IPS-20b (cell line): ENCODE data around the gene UBR2.

Experiments used
- H3K27ac ChIP-seq: one replicate; pipeline ENCODE4 v1.5.1; 2013; ENCODE audit warnings: low read length
- H3K27me3 ChIP-seq: 2 replicates; pipeline ENCODE4 v1.6.1; 2013; ENCODE audit warnings: mild to moderate bottlenecking, low read length, inconsistent platforms; ENCODE audit not compliant: insufficient read depth
- H3K36me3 ChIP-seq: 2 replicates; pipeline ENCODE4 v1.6.1; 2013; ENCODE audit warnings: low read depth, mild to moderate bottlenecking, inconsistent platforms, low read length, moderate library complexity; ENCODE audit not compliant: insufficient read depth
- H3K4me1 ChIP-seq: 2 replicates; pipeline ENCODE4 v1.6.1; 2013; ENCODE audit warnings: mild to moderate bottlenecking, control low read depth, inconsistent platforms, low read length, moderate library complexity; ENCODE audit not compliant: insufficient read depth
- H3K4me3 ChIP-seq: 2 replicates; pipeline ENCODE4 v1.5.1; 2013; ENCODE audit warnings: mild to moderate bottlenecking, low read length, inconsistent platforms
- H3K9ac ChIP-seq: 2 replicates; pipeline ENCODE4 v1.6.1; 2013; ENCODE audit warnings: low read depth, mild to moderate bottlenecking, inconsistent platforms, low read length, moderate library complexity
- H3K9me3 ChIP-seq: 2 replicates; pipeline ENCODE4 v1.6.1; 2013; ENCODE audit warnings: mild to moderate bottlenecking, low read depth, low read length, inconsistent platforms; ENCODE audit not compliant: insufficient read depth

Gene UBR2

GRCh38 chr6:42563697-42564505, at the start of gene UBR2:
Gene UBR2 (plus strand): TSS chr6:42564029. CDS start chr6:42564320, 291 bp downstream.
- H3K4me3 ChIP-seq: peak within 1 kb of the TSS; percentile 83
- peak within 1 kb of the TSS; percentile 82 for H3K27ac ChIP-seq
- no peaks in the 10 kb centered on the region for H3K27me3 ChIP-seq
- H3K9ac ChIP-seq: peak within 1 kb of the TSS; percentile 86
- no peaks in the 10 kb centered on the region for H3K36me3 ChIP-seq
- no peaks in the 10 kb centered on the region for H3K9me3 ChIP-seq
- H3K4me1 ChIP-seq: no peaks in the 10 kb centered on the region

- no peak overlapping the region for H3K4me3 ChIP-seq
- no peaks in the 10 kb centered on the region for H3K4me1 ChIP-seq
- H3K9me3 ChIP-seq: no peaks in the 10 kb centered on the region
- no peaks in the 10 kb centered on the region for H3K36me3 ChIP-seq
- H3K27ac ChIP-seq: no peak overlapping the region
- no peak overlapping the region for H3K9ac ChIP-seq
- no peaks in the 10 kb centered on the region for H3K27me3 ChIP-seq
Observed at GRCh38 chr6:42514745-42515144, 49.1 kb upstream of the UBR2 start.

GRCh38 chr6:42519779-42520178, 44.0 kb upstream of the UBR2 start:
- Histone ChIP-seq H3K4me1 (no peaks in the 10 kb centered on the region), H3K27ac (no peak overlapping the region), H3K9ac (no peak overlapping the region), H3K27me3 (no peaks in the 10 kb centered on the region), H3K4me3 (no peak overlapping the region), H3K9me3 (no peaks in the 10 kb centered on the region), H3K36me3 (no peaks in the 10 kb centered on the region)

GRCh38 chr6:42520786-42521607, 42.8 kb upstream of the UBR2 start:
- Histone ChIP-seq H3K27me3 (no peaks in the 10 kb centered on the region), H3K36me3 (no peaks in the 10 kb centered on the region), H3K9me3 (no peaks in the 10 kb centered on the region), H3K4me1 (no peaks in the 10 kb centered on the region), H3K9ac (no peak overlapping the region), H3K4me3 (no peak overlapping the region), H3K27ac (no peak overlapping the region)

- no peaks in the 10 kb centered on the region for H3K9me3 ChIP-seq
- H3K4me3 ChIP-seq: no peak overlapping the region
- H3K27me3 ChIP-seq: no peaks in the 10 kb centered on the region
- no peak overlapping the region for H3K9ac ChIP-seq
- H3K36me3 ChIP-seq: no peaks in the 10 kb centered on the region
- H3K4me1 ChIP-seq: no peaks in the 10 kb centered on the region
- H3K27ac ChIP-seq: no peak overlapping the region
Observed at GRCh38 chr6:42522036-42522435, 41.8 kb upstream of the UBR2 start.

- H3K9me3 ChIP-seq: no peaks in the 10 kb centered on the region
- H3K36me3 ChIP-seq: no peaks in the 10 kb centered on the region
- no peaks in the 10 kb centered on the region for H3K4me1 ChIP-seq
- H3K4me3 ChIP-seq: no peak overlapping the region
- H3K27me3 ChIP-seq: no peaks in the 10 kb centered on the region
- no peak overlapping the region for H3K27ac ChIP-seq
- no peak overlapping the region for H3K9ac ChIP-seq
Observed at GRCh38 chr6:42522942-42523814, 40.7 kb upstream of the UBR2 start.

- no peak overlapping the region for H3K4me3 ChIP-seq
- H3K9me3 ChIP-seq: no peaks in the 10 kb centered on the region
- no peak overlapping the region for H3K27ac ChIP-seq
- H3K4me1 ChIP-seq: no peaks in the 10 kb centered on the region
- H3K36me3 ChIP-seq: no peaks in the 10 kb centered on the region
- H3K9ac ChIP-seq: no peak overlapping the region
- H3K27me3 ChIP-seq: no peaks in the 10 kb centered on the region
Observed at GRCh38 chr6:42525206-42525605, 38.6 kb upstream of the UBR2 start.

GRCh38 chr6:42526616-42527015, 37.2 kb upstream of the UBR2 start:
- Histone ChIP-seq H3K36me3 (no peaks in the 10 kb centered on the region), H3K9me3 (no peaks in the 10 kb centered on the region), H3K4me1 (no peaks in the 10 kb centered on the region), H3K27ac (no peak overlapping the region), H3K4me3 (no peak overlapping the region), H3K27me3 (no peaks in the 10 kb centered on the region), H3K9ac (no peak overlapping the region)

GRCh38 chr6:42527204-42527603, 36.6 kb upstream of the UBR2 start:
- no peaks in the 10 kb centered on the region for H3K27me3 ChIP-seq
- H3K27ac ChIP-seq: no peak overlapping the region
- no peak overlapping the region for H3K9ac ChIP-seq
- no peaks in the 10 kb centered on the region for H3K9me3 ChIP-seq
- no peak overlapping the region for H3K4me3 ChIP-seq
- H3K36me3 ChIP-seq: no peaks in the 10 kb centered on the region
- H3K4me1 ChIP-seq: no peaks in the 10 kb centered on the region

- Histone ChIP-seq H3K4me1 (no peaks in the 10 kb centered on the region), H3K4me3 (no peak overlapping the region), H3K9me3 (no peaks in the 10 kb centered on the region), H3K36me3 (no peaks in the 10 kb centered on the region), H3K27me3 (no peaks in the 10 kb centered on the region), H3K27ac (no peak overlapping the region), H3K9ac (no peak overlapping the region)
Observed at GRCh38 chr6:42530296-42530695, 33.5 kb upstream of the UBR2 start.

GRCh38 chr6:42530751-42531150, 33.1 kb upstream of the UBR2 start:
- Histone ChIP-seq H3K9me3 (no peaks in the 10 kb centered on the region), H3K27ac (no peak overlapping the region), H3K27me3 (no peaks in the 10 kb centered on the region), H3K4me1 (no peaks in the 10 kb centered on the region), H3K9ac (no peak overlapping the region), H3K4me3 (no peak overlapping the region), H3K36me3 (no peaks in the 10 kb centered on the region)
